ENCODE data around the gene C4orf46.

DNA sequence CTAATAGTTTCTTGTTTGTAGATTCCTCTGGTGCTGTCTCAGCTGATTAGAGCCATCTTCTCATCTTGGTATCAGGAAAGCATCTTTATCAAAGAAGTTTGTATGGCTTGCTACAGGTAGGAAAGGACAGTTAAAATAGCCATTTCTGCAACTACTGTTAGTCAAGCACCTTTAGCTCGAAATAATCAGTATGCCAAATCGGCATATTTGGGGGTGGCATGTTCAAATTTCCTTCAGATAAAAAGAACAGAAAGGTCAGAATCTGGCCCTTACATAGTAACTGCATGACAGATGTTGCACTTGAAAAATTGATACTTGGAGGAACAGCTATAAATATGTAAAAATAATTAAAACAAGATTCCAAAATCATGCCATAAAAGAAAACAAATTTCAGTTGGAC lies 4.8 kb downstream of the C4orf46 start:
- TF ChIP-seq CTCF (IDR thresholded peaks at IDR 0.05) (no peak), POLR2A (IDR thresholded peaks at IDR 0.05) (no peak)

Data from thyroid gland (tissue), 4 donors.